ENCODE results near the gene NFIB. TPM values are rescaled to one million over a fixed set of nuclear protein-coding genes. Genes with fewer than 3 reads are reported as not detected.

Gene NFIB
- polyA plus RNA-seq, 3 donors: not detected

- Histone ChIP-seq H2AFZ (ENCODE audit: insufficient read depth, low read depth, low read length, poor library complexity, severe bottlenecking) (no peak overlapping the region), H3K9ac (ENCODE audit: insufficient read depth, low read length, poor library complexity, severe bottlenecking) (no peak overlapping the region), H3K4me3 (replicated peaks in 1 of 3; ENCODE audit: low read depth in 2 of 3, low read length in 3 of 3) (no peak overlapping the region), H3K27me3 (ENCODE audit: control insufficient read depth in 2 of 2, insufficient read depth in 2 of 2, low read length in 2 of 2) (no peaks in the 10 kb centered on the region), H3K36me3 (replicated peaks in 1 of 2; ENCODE audit: control insufficient read depth in 1 of 2, insufficient read depth in 2 of 2, low read length in 2 of 2) (no peaks in the 10 kb centered on the region), H4K20me1 (ENCODE audit: insufficient read depth, low read length) (no peaks in the 10 kb centered on the region), H3K4me1 (ENCODE audit: control insufficient read depth in 1 of 2, insufficient read depth in 2 of 2, low read length in 2 of 2) (no peaks in the 10 kb centered on the region), H3K79me2 (ENCODE audit: insufficient read depth, low read length) (no peaks in the 10 kb centered on the region), H3K9me3 (replicated peaks in 1 of 2; ENCODE audit: control insufficient read depth in 1 of 2, insufficient read depth in 1 of 2, low read length in 2 of 2) (no peaks in the 10 kb centered on the region), H3K4me2 (replicated peaks; ENCODE audit: extremely low read depth, low read length, poor library complexity, severe bottlenecking) (no peak overlapping the region), H3K27ac (ENCODE audit: low read depth in 1 of 2, low read length in 2 of 2) (no peak overlapping the region)
- Mint-ChIP-seq H3K9me3 (peaks cover 0 to 4% (median 2%) of the 10 kb centered on the region in 7 donors), H3K36me3 (no peaks in the 10 kb centered on the region), H3K4me3 (no peak overlapping the region), H3K27me3 (ENCODE audit: low read depth in 3 of 3) (peaks cover 0 to 3% (median 0%) of the 10 kb centered on the region in 3 donors), H3K4me1 (no peaks in the 10 kb centered on the region), H3K27ac (no peak overlapping the region)
- DNase-seq: no peak
- 24% methylated on average over 3 of the region's 6 CpGs for WGBS (ENCODE audit: insufficient coverage)
- intact Hi-C loops (cut with micrococcal nuclease): no loop called here
- TF ChIP-seq CTCF (IDR thresholded peaks at IDR 0.05): no peak
Observed at GRCh38 chr9:14156046-14156445, 157.9 kb downstream of the NFIB start.

DNA sequence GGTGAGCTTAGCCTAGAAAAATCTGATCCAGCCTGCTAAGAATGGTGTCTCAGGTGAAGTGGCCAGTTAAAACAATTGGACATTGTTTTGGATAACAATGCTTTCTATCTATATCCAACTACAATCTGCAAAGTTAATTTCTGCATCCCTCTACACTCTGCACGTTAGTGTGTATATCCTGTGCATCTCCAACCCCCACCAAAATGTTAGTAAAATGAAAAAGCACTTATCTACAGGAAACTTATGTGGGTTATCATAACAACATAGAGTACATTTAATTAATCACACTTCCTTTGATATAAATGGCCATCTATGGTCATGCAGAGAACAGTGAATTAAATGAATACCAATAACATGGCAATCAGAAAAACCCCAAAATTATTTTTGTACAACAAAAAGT is 158.7 kb downstream of the NFIB start:
- Histone ChIP-seq H3K4me1 (ENCODE audit: control insufficient read depth in 1 of 2, insufficient read depth in 2 of 2, low read length in 2 of 2) (no peaks in the 10 kb centered on the region), H2AFZ (ENCODE audit: insufficient read depth, low read depth, low read length, poor library complexity, severe bottlenecking) (no peak overlapping the region), H3K36me3 (replicated peaks in 1 of 2; ENCODE audit: control insufficient read depth in 1 of 2, insufficient read depth in 2 of 2, low read length in 2 of 2) (no peaks in the 10 kb centered on the region), H3K27ac (ENCODE audit: low read depth in 1 of 2, low read length in 2 of 2) (no peak overlapping the region), H3K4me3 (replicated peaks in 1 of 3; ENCODE audit: low read depth in 2 of 3, low read length in 3 of 3) (no peak overlapping the region), H3K27me3 (ENCODE audit: control insufficient read depth in 2 of 2, insufficient read depth in 2 of 2, low read length in 2 of 2) (no peaks in the 10 kb centered on the region), H3K9me3 (replicated peaks in 1 of 2; ENCODE audit: control insufficient read depth in 1 of 2, insufficient read depth in 1 of 2, low read length in 2 of 2) (no peaks in the 10 kb centered on the region), H3K9ac (ENCODE audit: insufficient read depth, low read length, poor library complexity, severe bottlenecking) (no peak overlapping the region), H3K4me2 (replicated peaks; ENCODE audit: extremely low read depth, low read length, poor library complexity, severe bottlenecking) (no peak overlapping the region), H4K20me1 (ENCODE audit: insufficient read depth, low read length) (no peaks in the 10 kb centered on the region), H3K79me2 (ENCODE audit: insufficient read depth, low read length) (no peaks in the 10 kb centered on the region)
- DNase-seq: no peak
- Mint-ChIP-seq H3K36me3 (no peaks in the 10 kb centered on the region), H3K27me3 (ENCODE audit: low read depth in 3 of 3) (peaks cover 0 to 3% (median 0%) of the 10 kb centered on the region in 3 donors), H3K27ac (no peak overlapping the region), H3K4me1 (no peaks in the 10 kb centered on the region), H3K4me3 (no peak overlapping the region), H3K9me3 (peaks cover 0 to 4% (median 2%) of the 10 kb centered on the region in 7 donors)
- intact Hi-C loops (cut with micrococcal nuclease): no loop called here
- no CpG with 5 or more reads among the region's 1 CpG for WGBS (ENCODE audit: insufficient coverage)
- no peak for TF ChIP-seq CTCF (IDR thresholded peaks at IDR 0.05)

Data from CD14-positive monocyte (primary cell).